Tibial nerve (tissue), 4 donors: Measurements from ENCODE around the gene CIDEA. TPM values are rescaled to one million over a fixed set of nuclear protein-coding genes. Genes with fewer than 3 reads are reported as not detected.

ENCODE experiments used
- DNase-seq, 2 donors: peaks; one replicate each; pipeline ENCODE4 v3.0.0-alpha.2; 2019; ENCODE audit warnings: low spot score in 2 of 2
- H3K27ac ChIP-seq, 4 donors: fragments of 200-600 bp; sonication (generic) in 3 of 4; one replicate each; pipeline ENCODE4 v1.5.1; 2017 to 2019; ENCODE audit warnings: mild to moderate bottlenecking in 1 of 4
- H3K27me3 ChIP-seq, 2 donors: fragments of 200-600 bp; sonication (generic) in 1 of 2; one replicate each; pipeline versions ENCODE4 v1.5.1 to v1.6.0; 2017 to 2019
- H3K36me3 ChIP-seq, 3 donors: fragments of 200-600 bp; sonication (generic); one replicate each; pipeline ENCODE4 v1.5.1; 2018 to 2019
- H3K4me1 ChIP-seq, 4 donors: fragments of 200-600 bp; sonication (generic) in 3 of 4; one replicate each; pipeline ENCODE4 v1.5.1; 2017 to 2019
- H3K4me3 ChIP-seq, 4 donors: fragments of 200-600 bp; sonication (generic) in 3 of 4; one replicate each; pipeline ENCODE4 v1.5.1; 2017 to 2019; ENCODE audit warnings: mild to moderate bottlenecking in 1 of 4, moderate library complexity in 1 of 4
- H3K9me3 ChIP-seq, 4 donors: fragments of 200-600 bp; sonication (generic) in 3 of 4; one replicate each; pipeline ENCODE4 v1.5.1; 2017 to 2019
- EP300 ChIP-seq, 2 donors: sonication (generic); formaldehyde crosslinking; IDR thresholded peaks; one replicate each; pipeline ENCODE4 v1.6.1; 2017; ENCODE audit warnings: antibody characterized with exemption in 2 of 2, mild to moderate bottlenecking in 1 of 2
- POLR2A ChIP-seq, 2 donors: fragments of 450-650 bp; IDR thresholded peaks; one replicate each; pipeline ENCODE4 v1.6.1; 2017; ENCODE audit warnings: antibody characterized with exemption in 2 of 2, mild to moderate bottlenecking in 2 of 2, moderate library complexity in 2 of 2
- WGBS, 2 donors: methylation state at CpG; one replicate each; pipeline ENCODE4 v1.1.5; 2018; 5-methylcytosine and 5-hydroxymethylcytosine counted together
- total RNA-seq, 4 donors: library from RNA; depleted of rRNA; stranded (reverse); fragments of >200 nt; gene quantifications; one replicate each; pipeline ENCODE4 v1.1.0, GENCODE V29; 2016
- TF ChIP-seq, protein P1 (sequence below), 5 experiments: fragments of 200-600 bp in 3 of 5; fragments of 450-650 bp in 2 of 5; sonication (generic) in 3 of 5; IDR thresholded peaks; one replicate each; pipeline ENCODE4 v1.5.1; 2016 to 2019; ENCODE audit warnings: antibody characterized with exemption in 5 of 5, mild to moderate bottlenecking in 3 of 5, moderate library complexity in 2 of 5

The CIDEA gene
- total RNA-seq, 4 donors from 2014 or later, result 18.8 to 135 (median 61.6) TPM

DNA sequence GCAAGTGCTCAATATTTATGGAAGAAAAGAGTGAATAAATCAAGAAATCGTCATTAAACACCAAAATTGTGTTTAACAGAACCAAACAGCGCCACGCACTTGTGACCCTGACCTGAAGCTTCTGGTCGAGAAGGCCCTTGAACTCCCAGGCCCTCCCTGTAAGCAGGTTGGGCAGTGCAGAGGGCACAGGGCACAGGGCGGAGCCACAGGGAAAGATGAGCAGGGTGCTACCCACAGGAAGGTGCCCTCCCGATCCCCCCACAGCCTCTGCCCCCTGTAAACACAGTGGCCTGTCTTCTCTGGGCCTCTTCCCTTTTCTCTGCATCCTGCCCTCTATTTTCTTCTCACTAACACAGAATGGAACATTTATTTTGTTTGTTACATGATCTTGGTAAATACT, 37.0 kb downstream of the CIDEA start:
- Histone ChIP-seq H3K4me3 (no peak overlapping the region), H3K27ac (no peak overlapping the region), H3K9me3 (no peaks in the 10 kb centered on the region), H3K27me3 (peaks cover 0 to 14% of the 10 kb centered on the region in 2 donors), H3K36me3 (no peaks in the 10 kb centered on the region), H3K4me1 (peaks cover 0 to 24% (median 8%) of the 10 kb centered on the region in 4 donors)
- no peak for DNase-seq
- TF ChIP-seq, protein P1, sequence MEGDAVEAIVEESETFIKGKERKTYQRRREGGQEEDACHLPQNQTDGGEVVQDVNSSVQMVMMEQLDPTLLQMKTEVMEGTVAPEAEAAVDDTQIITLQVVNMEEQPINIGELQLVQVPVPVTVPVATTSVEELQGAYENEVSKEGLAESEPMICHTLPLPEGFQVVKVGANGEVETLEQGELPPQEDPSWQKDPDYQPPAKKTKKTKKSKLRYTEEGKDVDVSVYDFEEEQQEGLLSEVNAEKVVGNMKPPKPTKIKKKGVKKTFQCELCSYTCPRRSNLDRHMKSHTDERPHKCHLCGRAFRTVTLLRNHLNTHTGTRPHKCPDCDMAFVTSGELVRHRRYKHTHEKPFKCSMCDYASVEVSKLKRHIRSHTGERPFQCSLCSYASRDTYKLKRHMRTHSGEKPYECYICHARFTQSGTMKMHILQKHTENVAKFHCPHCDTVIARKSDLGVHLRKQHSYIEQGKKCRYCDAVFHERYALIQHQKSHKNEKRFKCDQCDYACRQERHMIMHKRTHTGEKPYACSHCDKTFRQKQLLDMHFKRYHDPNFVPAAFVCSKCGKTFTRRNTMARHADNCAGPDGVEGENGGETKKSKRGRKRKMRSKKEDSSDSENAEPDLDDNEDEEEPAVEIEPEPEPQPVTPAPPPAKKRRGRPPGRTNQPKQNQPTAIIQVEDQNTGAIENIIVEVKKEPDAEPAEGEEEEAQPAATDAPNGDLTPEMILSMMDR (IDR thresholded peaks at IDR 0.05), result no peak
- TF ChIP-seq POLR2A (IDR thresholded peaks at IDR 0.05), result no peak
- TF ChIP-seq EP300 (IDR thresholded peaks at IDR 0.05), result no peak
- 78 to 81% methylated on average over 6 of the region's 6 CpGs for WGBS, 2 donors

DNA sequence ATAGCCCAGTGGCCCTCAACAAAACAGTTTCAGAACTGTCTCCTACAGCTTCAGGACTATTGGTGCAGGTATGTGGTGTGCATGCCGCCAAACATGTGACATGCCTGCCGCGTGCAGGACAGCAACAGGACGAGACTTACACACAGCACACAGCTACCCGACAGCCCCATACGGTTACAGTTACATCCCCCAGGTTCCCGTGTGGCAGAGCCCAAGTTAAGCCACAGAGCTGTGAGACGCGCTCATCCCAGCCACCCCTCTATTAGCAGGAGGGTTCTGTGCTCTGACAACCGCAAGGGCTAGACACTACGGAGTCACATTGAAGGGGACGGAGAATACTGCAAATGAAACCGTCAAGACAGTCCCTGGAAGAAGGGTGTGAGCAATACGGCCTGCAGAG, 37.5 kb downstream of the CIDEA start:
- Histone ChIP-seq H3K4me1 (peaks cover 0 to 24% (median 8%) of the 10 kb centered on the region in 4 donors), H3K9me3 (no peaks in the 10 kb centered on the region), H3K36me3 (no peaks in the 10 kb centered on the region), H3K4me3 (no peak overlapping the region), H3K27ac (no peak overlapping the region), H3K27me3 (peaks cover 0 to 14% of the 10 kb centered on the region in 2 donors)
- DNase-seq, result no peak
- TF ChIP-seq EP300 (IDR thresholded peaks at IDR 0.05) (no peak), POLR2A (IDR thresholded peaks at IDR 0.05) (no peak)
- TF ChIP-seq, protein P1 (IDR thresholded peaks at IDR 0.05), result no peak
- 87 to 90% methylated on average over 14 of the region's 14 CpGs for WGBS, 2 donors

DNA sequence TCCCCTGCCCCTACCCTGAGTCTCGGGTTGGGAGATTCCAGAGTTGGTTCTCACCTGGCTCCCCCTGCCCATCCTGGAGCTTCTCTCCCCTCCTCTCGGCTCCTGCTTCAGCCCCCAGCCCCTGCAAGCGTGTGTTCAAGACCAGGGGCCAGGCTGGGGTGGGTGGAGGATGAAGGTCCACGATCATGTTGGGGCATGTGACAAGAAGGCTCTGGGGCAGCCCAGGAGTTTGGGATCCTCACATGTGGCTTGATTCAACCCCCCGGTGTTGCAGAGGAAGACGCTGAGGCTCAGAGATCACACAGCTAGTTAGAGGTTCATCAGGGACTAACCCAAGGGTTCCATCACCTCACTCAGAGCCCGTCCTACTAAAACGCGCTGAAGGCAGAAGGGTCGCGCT, 39.7 kb downstream of the CIDEA start:
- peaks cover 0 to 7% (median 0%) of the 10 kb centered on the region in 4 donors for H3K9me3 ChIP-seq
- H3K27me3 ChIP-seq, result peaks cover 0 to 13% of the 10 kb centered on the region in 2 donors
- peaks cover 0 to 7% (median 2%) of the 10 kb centered on the region in 4 donors for H3K4me1 ChIP-seq
- 82 to 89% methylated on average over 9 to 11 of the region's 11 CpGs for WGBS, 2 donors
- H3K36me3 ChIP-seq, result no peaks in the 10 kb centered on the region
- DNase-seq, result no peak
- no peak overlapping the region for H3K4me3 ChIP-seq
- H3K27ac ChIP-seq, result no peak overlapping the region
- no peak for TF ChIP-seq POLR2A (IDR thresholded peaks at IDR 0.05)

DNA sequence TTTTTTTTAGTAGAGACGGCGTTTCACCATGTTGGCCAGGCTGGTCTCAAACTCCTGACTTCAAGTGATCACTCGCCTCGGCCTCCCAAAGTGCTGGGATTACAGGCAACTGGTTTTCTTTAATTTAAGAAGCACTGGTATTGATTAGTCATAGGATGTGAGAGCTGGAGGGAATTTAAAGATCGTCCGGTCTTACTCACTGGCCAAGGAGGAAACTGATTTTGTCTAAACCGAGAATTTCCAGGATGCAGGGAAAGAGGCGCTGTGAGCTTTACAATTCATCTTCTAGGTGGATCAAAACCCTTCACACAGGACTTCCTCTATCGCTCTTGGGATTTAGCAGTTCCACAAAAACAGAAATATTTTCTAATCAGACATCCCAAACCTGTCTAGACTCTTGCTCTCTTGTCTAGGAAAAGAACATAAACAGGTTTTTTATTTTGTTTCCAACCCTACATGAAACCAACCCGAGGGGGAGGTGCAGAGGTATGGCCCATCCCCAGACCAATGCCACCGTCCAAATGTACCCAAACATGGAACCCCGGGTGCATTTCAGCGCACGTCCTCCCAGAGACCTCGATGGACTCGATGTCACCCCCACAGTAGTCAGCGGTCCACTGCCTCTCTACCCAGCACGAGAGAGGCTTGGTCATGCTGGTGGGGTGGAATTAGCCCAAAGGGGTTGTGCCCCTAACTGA, 41.4 kb downstream of the CIDEA start:
- Histone ChIP-seq H3K4me1 (no peaks in the 10 kb centered on the region), H3K9me3 (peaks cover 0 to 7% (median 0%) of the 10 kb centered on the region in 4 donors), H3K27me3 (no peaks in the 10 kb centered on the region), H3K4me3 (no peak overlapping the region), H3K36me3 (no peaks in the 10 kb centered on the region), H3K27ac (no peak overlapping the region)
- WGBS, 2 donors, result 92 to 93% methylated on average over 18 of the region's 18 CpGs
- TF ChIP-seq, protein P1 (IDR thresholded peaks at IDR 0.05), result no peak
- no peak for TF ChIP-seq POLR2A (IDR thresholded peaks at IDR 0.05)
- TF ChIP-seq EP300 (IDR thresholded peaks at IDR 0.05), result no peak
- DNase-seq, result no peak

DNA sequence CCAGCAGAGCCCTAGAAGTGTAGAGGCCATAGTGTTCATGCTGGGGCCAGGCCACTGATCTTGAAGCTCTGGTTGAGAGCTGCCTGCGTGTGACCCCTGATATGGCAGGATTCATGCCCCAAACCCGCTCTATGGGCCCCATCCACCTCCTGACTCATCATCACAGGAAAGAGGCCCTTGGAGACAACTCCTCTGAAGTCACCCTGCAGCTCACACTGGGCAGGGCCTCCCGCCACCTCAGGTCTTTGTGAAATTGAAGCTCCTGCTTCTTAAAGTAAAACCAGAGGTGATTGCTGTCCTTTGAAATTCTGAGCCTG, 41.9 kb downstream of the CIDEA start:
- H3K4me1 ChIP-seq, result no peaks in the 10 kb centered on the region
- H3K36me3 ChIP-seq, result no peaks in the 10 kb centered on the region
- H3K27ac ChIP-seq, result no peak overlapping the region
- no peak for DNase-seq
- peaks cover 0 to 7% (median 0%) of the 10 kb centered on the region in 4 donors for H3K9me3 ChIP-seq
- TF ChIP-seq POLR2A (IDR thresholded peaks at IDR 0.05), result no peak
- no peak for TF ChIP-seq EP300 (IDR thresholded peaks at IDR 0.05)
- whole genome bisulfite sequencing, 2 donors, result 97 to 100% methylated on average over 3 of the region's 3 CpGs
- no peaks in the 10 kb centered on the region for H3K27me3 ChIP-seq
- H3K4me3 ChIP-seq, result no peak overlapping the region

DNA sequence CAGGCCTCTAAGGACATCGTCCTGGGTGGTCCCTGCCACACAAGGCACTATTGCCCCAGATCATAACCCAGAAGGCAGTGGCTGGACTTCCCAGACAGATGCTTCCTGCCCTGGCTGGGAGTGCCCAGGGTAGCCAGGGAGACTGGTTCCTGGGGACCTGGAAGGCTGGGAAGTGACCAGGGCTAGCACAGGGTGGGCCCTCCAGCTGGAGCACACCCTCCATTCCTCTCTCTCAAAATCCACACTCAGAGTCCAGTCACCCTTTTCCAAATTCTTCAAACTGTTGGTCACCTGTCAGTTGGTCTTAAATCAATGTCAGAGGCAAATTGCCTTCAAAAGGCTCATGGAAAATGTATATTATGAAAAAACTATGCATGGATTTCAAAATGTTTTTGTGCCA, 42.3 kb downstream of the CIDEA start:
- WGBS, 2 donors, result 77 to 79% methylated on average over 1 of the region's 1 CpG
- no peaks in the 10 kb centered on the region for H3K27me3 ChIP-seq
- H3K36me3 ChIP-seq, result no peaks in the 10 kb centered on the region

More for the DNA sequence above, 42.3 kb downstream of the CIDEA start:
- Histone ChIP-seq H3K4me3 (no peak overlapping the region), H3K4me1 (no peaks in the 10 kb centered on the region), H3K9me3 (peaks cover 0 to 7% (median 0%) of the 10 kb centered on the region in 4 donors), H3K27ac (no peak overlapping the region)
- DNase-seq, result no peak
- no peak for TF ChIP-seq POLR2A (IDR thresholded peaks at IDR 0.05)
- TF ChIP-seq, protein P1 (IDR thresholded peaks at IDR 0.05), result no peak
- TF ChIP-seq EP300 (IDR thresholded peaks at IDR 0.05), result no peak
